ENCODE results near the gene CWC15. TPM values are rescaled to one million over a fixed set of nuclear protein-coding genes. Genes with fewer than 3 reads are reported as not detected.

CWC15 gene
- total and polyA plus RNA-seq, 2 of the 13 experiments (the other 11 are each of a cell fraction or from before 2014, with no cell fraction given), result 27.6 to 61.2 TPM

GRCh38 chr11:94946812-94947211, 26.5 kb downstream of the CWC15 start (continued):
- TF ChIP-seq ZNF10 (CRISPR knock-in tag; IDR thresholded peaks at IDR 0.05; ENCODE audit: borderline replicate concordance, low read depth) (no peak), ELK4 (CRISPR knock-in tag; IDR thresholded peaks at IDR 0.05; ENCODE audit: borderline replicate concordance) (no peak), ZEB1 (IDR thresholded peaks at IDR 0.05; ENCODE audit: insufficient replicate concordance, low read depth) (no peak), ARNT (IDR thresholded peaks at IDR 0.05) (no peak), NFE2L1 (CRISPR knock-in tag; IDR thresholded peaks at IDR 0.05; ENCODE audit: borderline replicate concordance) (no peak), ELF1 (CRISPR knock-in tag; IDR thresholded peaks at IDR 0.05) (no peak), KLF16 (CRISPR knock-in tag; IDR thresholded peaks at IDR 0.05) (no peak), PHF5A (CRISPR knock-in tag; IDR thresholded peaks at IDR 0.05; ENCODE audit: low read depth, unreplicated experiment) (no peak), DBP (CRISPR knock-in tag; IDR thresholded peaks at IDR 0.05; ENCODE audit: not compliant biosample characterization) (no peak)

- DNase-seq (ENCODE audit: low spot score) (no peak), FAIRE-seq (no peak), ATAC-seq (no peak)
- WGBS (ENCODE audit: low lambda C conversion rate), result 31% methylated on average over 4 of the region's 4 CpGs
- Histone ChIP-seq H3K9me3 (ENCODE audit: low read length) (no peaks in the 10 kb centered on the region), H3K79me2 (ENCODE audit: insufficient read depth, low read length) (no peaks in the 10 kb centered on the region), H3K27ac (ENCODE audit: extremely low read length, insufficient read depth, low read length) (no peak overlapping the region), H4K20me1 (ENCODE audit: insufficient read depth, low read length) (no peaks in the 10 kb centered on the region), H3K4me1 (ENCODE audit: insufficient read depth, low read length) (no peaks in the 10 kb centered on the region), H3K9ac (ENCODE audit: insufficient read depth, low read depth, low read length) (no peak overlapping the region), H3K36me3 (replicated peaks in 1 of 2; ENCODE audit: control insufficient read depth in 1 of 2, insufficient read depth in 2 of 2, low read length in 2 of 2) (no peaks in the 10 kb centered on the region), H3K4me3 (replicated peaks in 1 of 3; ENCODE audit: insufficient read depth in 1 of 3, low read depth in 2 of 3, low read length in 3 of 3) (no peak overlapping the region), H3K27me3 (ENCODE audit: control insufficient read depth in 1 of 2, insufficient read depth in 2 of 2, low read length in 2 of 2) (peaks cover 0 to 7% of the 10 kb centered on the region in 2 experiments; a peak in 2 of 5 replicates), H3K4me2 (ENCODE audit: low read depth, low read length) (no peak overlapping the region), H2AFZ (ENCODE audit: low read length) (no peak overlapping the region)
- ChIA-PET CTCF (ENCODE audit: low intra/inter-chr PET ratio, low total read pairs) (no interaction called here), POLR2A (no interaction called here)
- intact Hi-C loops (cut with micrococcal nuclease; ENCODE audit: unreplicated experiment) (no loop called here), in situ Hi-C loops (cut with HindIII; ENCODE audit: extremely low pct_ligation_motif_present, low pct_unique_long_range_greater_than_20kb) (no loop called here)
- no TSS peak for BruUV-seq (replicated peaks)
- TF ChIP-seq FOXA3 (CRISPR knock-in tag; IDR thresholded peaks at IDR 0.05), result no peak
- TF ChIP-seq ZMYM3 (CRISPR knock-in tag; IDR thresholded peaks at IDR 0.05), result no peak
- TF ChIP-seq DZIP1 (CRISPR knock-in tag; IDR thresholded peaks at IDR 0.05), result no peak
- no peak for TF ChIP-seq HDAC1 (CRISPR knock-in tag; IDR thresholded peaks at IDR 0.05)
- TF ChIP-seq GRHL1 (CRISPR knock-in tag; conservative IDR thresholded peaks at IDR 0.05), result no peak
Observed at GRCh38 chr11:94941131-94941530, 32.2 kb downstream of the CWC15 start.
